Measurements from ENCODE around the gene NMRK1.

Gene NMRK1

GRCh38 chr9:75130172-75130571, 42.2 kb upstream of the NMRK1 start:
- DNase-seq (ENCODE audit: low spot score): no peak
- H3K27ac ChIP-seq: no peak overlapping the region
- no peak overlapping the region for H3K4me3 ChIP-seq
- TF ChIP-seq CTCF (IDR thresholded peaks at IDR 0.05): no peak

- DNase-seq (ENCODE audit: low spot score): no peak
- TF ChIP-seq CTCF (IDR thresholded peaks at IDR 0.05): no peak
- no peak overlapping the region for H3K27ac ChIP-seq
- H3K4me3 ChIP-seq: no peak overlapping the region
Measured at GRCh38 chr9:75128535-75128934, 40.6 kb upstream of the NMRK1 start.

- H3K27ac ChIP-seq: no peak overlapping the region
Measured at GRCh38 chr9:75123696-75124095, 35.7 kb upstream of the NMRK1 start.

GRCh38 chr9:75121914-75122558, 34.1 kb upstream of the NMRK1 start:
- no peak overlapping the region for H3K27ac ChIP-seq

More at GRCh38 chr9:75123696-75124095, 35.7 kb upstream of the NMRK1 start:
- DNase-seq (ENCODE audit: low spot score): no peak
- no peak overlapping the region for H3K4me3 ChIP-seq
- TF ChIP-seq CTCF (IDR thresholded peaks at IDR 0.05): no peak

GRCh38 chr9:75120686-75121085, 32.7 kb upstream of the NMRK1 start:
- Histone ChIP-seq H3K27ac (no peak overlapping the region), H3K4me3 (no peak overlapping the region)
- no peak for DNase-seq (ENCODE audit: low spot score)
- TF ChIP-seq CTCF (IDR thresholded peaks at IDR 0.05): no peak

More at GRCh38 chr9:75121914-75122558, 34.1 kb upstream of the NMRK1 start:
- no peak for TF ChIP-seq CTCF (IDR thresholded peaks at IDR 0.05)
- DNase-seq (ENCODE audit: low spot score): no peak
- no peak overlapping the region for H3K4me3 ChIP-seq

GRCh38 chr9:75117564-75117963, 29.6 kb upstream of the NMRK1 start:
- no peak overlapping the region for H3K27ac ChIP-seq
- no peak overlapping the region for H3K4me3 ChIP-seq
- TF ChIP-seq CTCF (IDR thresholded peaks at IDR 0.05): no peak
- DNase-seq (ENCODE audit: low spot score): no peak

- H3K27ac ChIP-seq: no peak overlapping the region
- DNase-seq (ENCODE audit: low spot score): no peak
- H3K4me3 ChIP-seq: no peak overlapping the region
- TF ChIP-seq CTCF (IDR thresholded peaks at IDR 0.05): no peak
Measured at GRCh38 chr9:75116306-75116705, 28.4 kb upstream of the NMRK1 start.

Measured in coronary artery (tissue), 2 donors.